ENCODE measurements around the gene TMTC2. TPM values are rescaled to one million over a fixed set of nuclear protein-coding genes. Genes with fewer than 3 reads are reported as not detected.

Gene TMTC2
- total RNA-seq, 5 donors from 2014 or later (not counting 1 experiment from before 2014, with no cell fraction given): 3.6 to 5.4 (median 4.4) TPM

- H3K4me1 ChIP-seq (ENCODE audit: control insufficient read depth in 1 of 2, extremely low read depth in 1 of 2, insufficient read depth in 2 of 2, low read length in 2 of 2): no peaks in the 10 kb centered on the region
- H3K9me3 ChIP-seq: no peaks in the 10 kb centered on the region
- H3K9me3 Mint-ChIP-seq: no peaks in the 10 kb centered on the region
Measured at GRCh38 chr12:82998509-82998908, 311.8 kb downstream of the TMTC2 start.

GRCh38 chr12:83003026-83003425 lies 316.3 kb downstream of the TMTC2 start:
- H3K4me1 Mint-ChIP-seq: no peaks in the 10 kb centered on the region
- no peak overlapping the region for H3K4me3 Mint-ChIP-seq
- Histone ChIP-seq H3K9me3 (no peaks in the 10 kb centered on the region), H3K36me3 (ENCODE audit: control insufficient read depth in 2 of 2, extremely low read depth in 1 of 2, insufficient read depth in 1 of 2, low read length in 1 of 2) (no peaks in the 10 kb centered on the region), H3K4me3 (ENCODE audit: control insufficient read depth in 1 of 2, extremely low read depth in 1 of 2, low read length in 1 of 2) (no peak overlapping the region), H3K4me1 (ENCODE audit: control insufficient read depth in 1 of 2, extremely low read depth in 1 of 2, insufficient read depth in 2 of 2, low read length in 2 of 2) (no peaks in the 10 kb centered on the region), H3K27ac (ENCODE audit: low read length) (no peak overlapping the region), H3K27me3 (replicated peaks in 1 of 2; ENCODE audit: control insufficient read depth in 2 of 2, extremely low read depth in 1 of 2, insufficient read depth in 2 of 2, low read length in 1 of 2) (no peaks in the 10 kb centered on the region)
- no peak overlapping the region for H3K27ac Mint-ChIP-seq
- no peaks in the 10 kb centered on the region for H3K27me3 Mint-ChIP-seq
- no peak for DNase-seq
- peaks cover 6% of the 10 kb centered on the region for H3K36me3 Mint-ChIP-seq
- no CpG with 5 or more reads among the region's 2 CpGs for WGBS (ENCODE audit: insufficient coverage)
- ATAC-seq (replicated peaks in 1 of 4): no peak
- peaks cover 4 to 9% (median 8%) of the 10 kb centered on the region in 3 donors for H3K9me3 Mint-ChIP-seq
- ChIA-PET CTCF (no interaction called here), POLR2A (no interaction called here)

More at GRCh38 chr12:82998509-82998908, 311.8 kb downstream of the TMTC2 start:
- ATAC-seq (replicated peaks in 1 of 4) (no peak), DNase-seq (no peak)
- ChIA-PET POLR2A (no interaction called here), CTCF (no interaction called here)
- Mint-ChIP-seq H3K4me3 (no peak overlapping the region), H3K27ac (no peak overlapping the region), H3K27me3 (no peaks in the 10 kb centered on the region), H3K4me1 (no peaks in the 10 kb centered on the region), H3K36me3 (no peaks in the 10 kb centered on the region)
- Histone ChIP-seq H3K4me3 (ENCODE audit: control insufficient read depth in 1 of 2, extremely low read depth in 1 of 2, low read length in 1 of 2) (no peak overlapping the region), H3K36me3 (ENCODE audit: control insufficient read depth in 2 of 2, extremely low read depth in 1 of 2, insufficient read depth in 1 of 2, low read length in 1 of 2) (no peaks in the 10 kb centered on the region), H3K27ac (ENCODE audit: low read length) (no peak overlapping the region), H3K27me3 (replicated peaks in 1 of 2; ENCODE audit: control insufficient read depth in 2 of 2, extremely low read depth in 1 of 2, insufficient read depth in 2 of 2, low read length in 1 of 2) (no peaks in the 10 kb centered on the region)

GRCh38 chr12:83005534-83006197 lies 319.0 kb downstream of the TMTC2 start:
- ChIA-PET POLR2A (no interaction called here), CTCF (no interaction called here)
- Histone ChIP-seq H3K27me3 (replicated peaks in 1 of 2; ENCODE audit: control insufficient read depth in 2 of 2, extremely low read depth in 1 of 2, insufficient read depth in 2 of 2, low read length in 1 of 2) (no peaks in the 10 kb centered on the region), H3K9me3 (no peaks in the 10 kb centered on the region), H3K36me3 (ENCODE audit: control insufficient read depth in 2 of 2, extremely low read depth in 1 of 2, insufficient read depth in 1 of 2, low read length in 1 of 2) (no peaks in the 10 kb centered on the region), H3K27ac (ENCODE audit: low read length) (no peak overlapping the region), H3K4me3 (ENCODE audit: control insufficient read depth in 1 of 2, extremely low read depth in 1 of 2, low read length in 1 of 2) (no peak overlapping the region), H3K4me1 (ENCODE audit: control insufficient read depth in 1 of 2, extremely low read depth in 1 of 2, insufficient read depth in 2 of 2, low read length in 2 of 2) (no peaks in the 10 kb centered on the region)
- 100% methylated on average over 2 of the region's 6 CpGs for WGBS (ENCODE audit: insufficient coverage)
- no peaks in the 10 kb centered on the region for H3K4me1 Mint-ChIP-seq
- DNase-seq (no peak), ATAC-seq (replicated peaks in 1 of 4) (no peak)
- peaks cover 8 to 29% (median 25%) of the 10 kb centered on the region in 3 donors for H3K9me3 Mint-ChIP-seq
- peaks cover 26% of the 10 kb centered on the region for H3K36me3 Mint-ChIP-seq
- H3K27ac Mint-ChIP-seq: no peak overlapping the region
- no peaks in the 10 kb centered on the region for H3K27me3 Mint-ChIP-seq
- H3K4me3 Mint-ChIP-seq: no peak overlapping the region

- ChIA-PET POLR2A (no interaction called here), CTCF (no interaction called here)
- H3K27ac Mint-ChIP-seq: no peak overlapping the region
- no peak overlapping the region for H3K4me3 ChIP-seq (ENCODE audit: control insufficient read depth in 1 of 2, extremely low read depth in 1 of 2, low read length in 1 of 2)
- H3K36me3 Mint-ChIP-seq: peaks cover 29% of the 10 kb centered on the region
- no peaks in the 10 kb centered on the region for H3K4me1 ChIP-seq (ENCODE audit: control insufficient read depth in 1 of 2, extremely low read depth in 1 of 2, insufficient read depth in 2 of 2, low read length in 2 of 2)
- ATAC-seq (replicated peaks in 1 of 4) (no peak), DNase-seq (no peak)
- no peaks in the 10 kb centered on the region for H3K27me3 ChIP-seq (replicated peaks in 1 of 2; ENCODE audit: control insufficient read depth in 2 of 2, extremely low read depth in 1 of 2, insufficient read depth in 2 of 2, low read length in 1 of 2)
- no peak overlapping the region for H3K27ac ChIP-seq (ENCODE audit: low read length)
- H3K36me3 ChIP-seq (ENCODE audit: control insufficient read depth in 2 of 2, extremely low read depth in 1 of 2, insufficient read depth in 1 of 2, low read length in 1 of 2): no peaks in the 10 kb centered on the region
- no peak overlapping the region for H3K4me3 Mint-ChIP-seq
- H3K27me3 Mint-ChIP-seq: no peaks in the 10 kb centered on the region
- H3K9me3 Mint-ChIP-seq: peaks cover 8 to 32% (median 28%) of the 10 kb centered on the region in 3 donors
- WGBS (ENCODE audit: insufficient coverage): no CpG with 5 or more reads among the region's 3 CpGs
- peaks cover 3% of the 10 kb centered on the region for H3K9me3 ChIP-seq
- no peaks in the 10 kb centered on the region for H3K4me1 Mint-ChIP-seq
Measured at GRCh38 chr12:83008703-83009102, 322.0 kb downstream of the TMTC2 start.

GRCh38 chr12:83010169-83010804 lies 323.6 kb downstream of the TMTC2 start:
- no peak overlapping the region for H3K27ac ChIP-seq (ENCODE audit: low read length)
- no peaks in the 10 kb centered on the region for H3K27me3 Mint-ChIP-seq

GRCh38 chr12:83015390-83016217 lies 328.9 kb downstream of the TMTC2 start:
- no peak overlapping the region for H3K27ac Mint-ChIP-seq
- Histone ChIP-seq H3K27me3 (replicated peaks in 1 of 2; ENCODE audit: control insufficient read depth in 2 of 2, extremely low read depth in 1 of 2, insufficient read depth in 2 of 2, low read length in 1 of 2) (no peaks in the 10 kb centered on the region), H3K9me3 (peaks cover 3% of the 10 kb centered on the region), H3K4me1 (ENCODE audit: control insufficient read depth in 1 of 2, extremely low read depth in 1 of 2, insufficient read depth in 2 of 2, low read length in 2 of 2) (no peaks in the 10 kb centered on the region), H3K27ac (ENCODE audit: low read length) (no peak overlapping the region), H3K4me3 (ENCODE audit: control insufficient read depth in 1 of 2, extremely low read depth in 1 of 2, low read length in 1 of 2) (no peak overlapping the region), H3K36me3 (ENCODE audit: control insufficient read depth in 2 of 2, extremely low read depth in 1 of 2, insufficient read depth in 1 of 2, low read length in 1 of 2) (no peaks in the 10 kb centered on the region)
- CTCF ChIA-PET: no interaction called here
- peaks cover 3 to 5% (median 4%) of the 10 kb centered on the region in 3 donors for H3K9me3 Mint-ChIP-seq
- H3K36me3 Mint-ChIP-seq: peaks cover 2% of the 10 kb centered on the region
- no peaks in the 10 kb centered on the region for H3K27me3 Mint-ChIP-seq
- no peak overlapping the region for H3K4me3 Mint-ChIP-seq
- no peak for ATAC-seq (replicated peaks in 1 of 4)
- POLR2A ChIA-PET: no interaction called here
- WGBS (ENCODE audit: insufficient coverage): 63% methylated on average over 4 of the region's 8 CpGs
- DNase-seq: no peak
- peaks cover 0 to 2% (median 0%) of the 10 kb centered on the region in 3 donors for H3K4me1 Mint-ChIP-seq

More at GRCh38 chr12:83010169-83010804, 323.6 kb downstream of the TMTC2 start:
- POLR2A ChIA-PET: no interaction called here
- no peaks in the 10 kb centered on the region for H3K27me3 ChIP-seq (replicated peaks in 1 of 2; ENCODE audit: control insufficient read depth in 2 of 2, extremely low read depth in 1 of 2, insufficient read depth in 2 of 2, low read length in 1 of 2)
- peaks cover 3% of the 10 kb centered on the region for H3K9me3 ChIP-seq
- H3K36me3 Mint-ChIP-seq: peaks cover 29% of the 10 kb centered on the region
- H3K27ac Mint-ChIP-seq: no peak overlapping the region
- no peak for ATAC-seq (replicated peaks in 1 of 4)
- DNase-seq: no peak
- H3K4me1 Mint-ChIP-seq: no peaks in the 10 kb centered on the region
- H3K4me1 ChIP-seq (ENCODE audit: control insufficient read depth in 1 of 2, extremely low read depth in 1 of 2, insufficient read depth in 2 of 2, low read length in 2 of 2): no peaks in the 10 kb centered on the region
- CTCF ChIA-PET: no interaction called here
- H3K4me3 Mint-ChIP-seq: no peak overlapping the region
- H3K36me3 ChIP-seq (ENCODE audit: control insufficient read depth in 2 of 2, extremely low read depth in 1 of 2, insufficient read depth in 1 of 2, low read length in 1 of 2): no peaks in the 10 kb centered on the region
- 0% methylated on average over 1 of the region's 4 CpGs for WGBS (ENCODE audit: insufficient coverage)
- no peak overlapping the region for H3K4me3 ChIP-seq (ENCODE audit: control insufficient read depth in 1 of 2, extremely low read depth in 1 of 2, low read length in 1 of 2)
- H3K9me3 Mint-ChIP-seq: peaks cover 8 to 32% (median 28%) of the 10 kb centered on the region in 3 donors
